ENCODE measurements around the gene SKAP1. TPM values are rescaled to one million over a fixed set of nuclear protein-coding genes. Genes with fewer than 3 reads are reported as not detected.
A peak's percentile ranks its signal among the peaks of the same experiment; 100 is the strongest.

SKAP1 gene
- total RNA-seq, 1 experiment from 2014 or later = 0.31 TPM

DNA sequence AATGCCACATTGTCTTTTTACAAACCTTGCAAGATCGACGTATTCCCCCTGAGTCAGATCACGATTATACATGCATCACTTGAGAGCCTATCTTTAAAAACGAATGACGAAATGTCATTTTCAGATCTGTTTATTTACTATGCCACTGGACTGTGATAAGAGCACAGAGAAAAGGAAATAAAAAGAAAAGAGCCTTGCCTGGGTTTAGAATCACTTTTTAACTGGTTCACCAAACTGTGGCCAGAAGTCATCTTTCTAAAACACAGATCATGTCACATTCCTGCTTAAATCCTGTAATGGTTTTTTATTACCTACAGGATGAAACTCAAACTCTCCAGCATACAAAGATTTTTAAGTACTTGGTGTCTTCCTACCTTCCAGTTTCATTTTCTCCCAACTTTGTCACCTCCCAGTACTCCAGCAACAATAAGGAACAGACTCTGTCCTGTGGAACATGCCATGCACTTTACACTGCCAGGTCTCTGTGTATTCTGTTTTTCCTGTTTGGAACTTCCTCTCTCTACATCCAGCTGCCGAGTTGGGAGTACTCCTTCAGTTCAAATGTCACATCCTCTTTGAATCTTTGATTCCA is 231.0 kb downstream of the SKAP1 start:
- ChIA-PET CTCF (no interaction called here), POLR2A (ENCODE audit: unreplicated experiment) (no interaction called here)
- Histone ChIP-seq H3K4me1 (replicated peaks; ENCODE audit: insufficient read depth) (peaks cover 7% of the 10 kb centered on the region; the same call in 1 of the 2 replicates), H3K9me2 (ENCODE audit: insufficient read depth) (no peaks in the 10 kb centered on the region; the same call in 1 of the 2 replicates), H3K36me3 (ENCODE audit: low read depth) (no peaks in the 10 kb centered on the region), H4K20me1 (ENCODE audit: insufficient read depth) (no peaks in the 10 kb centered on the region), H3K27me3 (ENCODE audit: insufficient read depth, low read depth) (no peaks in the 10 kb centered on the region), H3F3A (ENCODE audit: insufficient read depth, low read depth) (no peaks in the 10 kb centered on the region), H3K79me2 (ENCODE audit: low read depth) (no peaks in the 10 kb centered on the region), H3K4me2 (peak overlapping the region; percentile 53), H2AFZ (0 out of 2 replicates have a peak overlapping the region, but pooled peaks have one; percentile 1), H3K27ac (no peak overlapping the region), H3K9me3 (ENCODE audit: insufficient read depth, low read depth) (no peaks in the 10 kb centered on the region), H3K4me3 (no peak overlapping the region)
- no TSS peak for BruUV-seq (replicated peaks)
- no peak for DNase-seq
- TF ChIP-seq, protein P1, sequence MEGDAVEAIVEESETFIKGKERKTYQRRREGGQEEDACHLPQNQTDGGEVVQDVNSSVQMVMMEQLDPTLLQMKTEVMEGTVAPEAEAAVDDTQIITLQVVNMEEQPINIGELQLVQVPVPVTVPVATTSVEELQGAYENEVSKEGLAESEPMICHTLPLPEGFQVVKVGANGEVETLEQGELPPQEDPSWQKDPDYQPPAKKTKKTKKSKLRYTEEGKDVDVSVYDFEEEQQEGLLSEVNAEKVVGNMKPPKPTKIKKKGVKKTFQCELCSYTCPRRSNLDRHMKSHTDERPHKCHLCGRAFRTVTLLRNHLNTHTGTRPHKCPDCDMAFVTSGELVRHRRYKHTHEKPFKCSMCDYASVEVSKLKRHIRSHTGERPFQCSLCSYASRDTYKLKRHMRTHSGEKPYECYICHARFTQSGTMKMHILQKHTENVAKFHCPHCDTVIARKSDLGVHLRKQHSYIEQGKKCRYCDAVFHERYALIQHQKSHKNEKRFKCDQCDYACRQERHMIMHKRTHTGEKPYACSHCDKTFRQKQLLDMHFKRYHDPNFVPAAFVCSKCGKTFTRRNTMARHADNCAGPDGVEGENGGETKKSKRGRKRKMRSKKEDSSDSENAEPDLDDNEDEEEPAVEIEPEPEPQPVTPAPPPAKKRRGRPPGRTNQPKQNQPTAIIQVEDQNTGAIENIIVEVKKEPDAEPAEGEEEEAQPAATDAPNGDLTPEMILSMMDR (conservative IDR thresholded peaks at IDR 0.05) = no peak
- intact Hi-C loops (cut with micrococcal nuclease; ENCODE audit: unreplicated experiment) = loop anchor here (5.0 kb wide), 1 partner anchor 172 kb away; no protein-coding TSS in a partner anchor

DNA sequence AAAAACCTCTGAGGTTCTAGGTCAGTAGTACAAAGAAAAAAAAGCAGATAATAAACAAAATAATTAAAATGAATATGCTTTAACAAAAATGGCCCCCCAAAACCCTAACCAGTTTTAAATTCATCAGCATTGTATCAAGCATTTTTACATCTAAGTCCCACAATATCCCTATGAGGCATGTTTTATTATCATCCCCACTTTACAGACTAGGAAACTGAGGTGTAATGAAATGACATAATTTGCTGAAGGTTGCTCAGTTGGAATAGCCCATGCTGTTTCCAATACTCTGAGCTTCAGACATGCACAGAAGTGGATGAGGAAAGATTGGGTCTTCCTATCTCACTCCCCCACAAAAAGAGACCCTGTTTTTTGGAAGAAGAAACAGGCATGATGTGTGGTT is 234.1 kb downstream of the SKAP1 start:
- intact Hi-C loops (cut with micrococcal nuclease; ENCODE audit: unreplicated experiment) = loop anchor here (5.0 kb wide), 1 partner anchor 169 kb away; no protein-coding TSS in a partner anchor
- Histone ChIP-seq H3K4me3 (no peak overlapping the region), H3K27me3 (ENCODE audit: insufficient read depth, low read depth) (no peaks in the 10 kb centered on the region), H3K27ac (no peak overlapping the region), H3F3A (ENCODE audit: insufficient read depth, low read depth) (no peaks in the 10 kb centered on the region), H3K79me2 (ENCODE audit: low read depth) (no peaks in the 10 kb centered on the region), H4K20me1 (ENCODE audit: insufficient read depth) (no peaks in the 10 kb centered on the region), H3K4me1 (replicated peaks; ENCODE audit: insufficient read depth) (peaks cover 7% of the 10 kb centered on the region; the same call in 1 of the 2 replicates), H3K36me3 (ENCODE audit: low read depth) (no peaks in the 10 kb centered on the region), H3K4me2 (no peak overlapping the region), H2AFZ (no peak overlapping the region), H3K9me3 (ENCODE audit: insufficient read depth, low read depth) (no peaks in the 10 kb centered on the region), H3K9me2 (ENCODE audit: insufficient read depth) (no peaks in the 10 kb centered on the region; the same call in 1 of the 2 replicates)
- POLR2A ChIA-PET (ENCODE audit: unreplicated experiment) = no interaction called here
- no peak for TF ChIP-seq EZH2 (IDR thresholded peaks at IDR 0.05; ENCODE audit: low read depth)
- TF ChIP-seq, protein P1 (conservative IDR thresholded peaks at IDR 0.05) = no peak
- no TSS peak for BruUV-seq (replicated peaks)
- CTCF ChIA-PET = interaction anchor here (0.6 kb wide), 1 partner anchor 25 kb away, joined by 14 read pairs; no protein-coding TSS in a partner anchor
- no peak for DNase-seq

DNA sequence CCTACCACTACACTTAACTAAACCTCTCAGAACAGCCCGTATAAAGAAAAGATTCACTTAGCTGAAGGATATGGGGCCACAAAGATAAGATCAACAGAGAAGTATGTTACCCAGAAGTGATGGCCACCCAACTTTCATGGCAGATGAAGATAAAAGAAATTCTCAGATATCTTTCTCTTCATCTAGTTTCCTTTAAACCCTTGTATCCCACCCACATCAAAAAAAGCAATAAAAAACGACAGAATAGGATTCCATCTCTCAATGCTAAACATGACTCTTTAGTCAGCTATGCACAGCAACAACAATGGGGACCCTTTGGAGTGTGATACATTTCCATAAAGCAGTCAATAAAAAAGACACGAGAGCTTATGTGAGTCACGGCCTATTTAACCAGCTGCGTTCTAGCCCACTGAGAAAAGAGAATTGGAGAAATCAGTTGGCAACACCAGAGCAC is 235.9 kb downstream of the SKAP1 start:
- Histone ChIP-seq H3F3A (ENCODE audit: insufficient read depth, low read depth) (no peaks in the 10 kb centered on the region), H3K36me3 (ENCODE audit: low read depth) (no peaks in the 10 kb centered on the region), H3K4me3 (no peak overlapping the region), H3K27me3 (ENCODE audit: insufficient read depth, low read depth) (no peaks in the 10 kb centered on the region), H3K79me2 (ENCODE audit: low read depth) (no peaks in the 10 kb centered on the region), H3K9me3 (ENCODE audit: insufficient read depth, low read depth) (no peaks in the 10 kb centered on the region), H3K4me1 (replicated peaks; ENCODE audit: insufficient read depth) (peaks cover 7% of the 10 kb centered on the region; the same call in 1 of the 2 replicates), H3K9me2 (ENCODE audit: insufficient read depth) (no peaks in the 10 kb centered on the region; the same call in 1 of the 2 replicates), H3K27ac (no peak overlapping the region), H2AFZ (peak overlapping the region; percentile 15; the same call in 1 of the 2 replicates), H4K20me1 (ENCODE audit: insufficient read depth) (no peaks in the 10 kb centered on the region), H3K4me2 (no peak overlapping the region)
- no peak for TF ChIP-seq EZH2 (IDR thresholded peaks at IDR 0.05; ENCODE audit: low read depth)
- TF ChIP-seq, protein P1 (conservative IDR thresholded peaks at IDR 0.05) = no peak
- no TSS peak for BruUV-seq (replicated peaks)
- POLR2A ChIA-PET (ENCODE audit: unreplicated experiment) = no interaction called here
- DNase-seq = no peak
- CTCF ChIA-PET = no interaction called here
- intact Hi-C loops (cut with micrococcal nuclease; ENCODE audit: unreplicated experiment) = no loop called here
